Retinal pigment epithelial cell (primary cell): ENCODE results near the gene KATNBL1.
"Not testable (repeated sequence)": the region's sequence is repeated elsewhere in the genome, so short reads cannot be mapped to it uniquely, and the experiment has no call there.

Source experiments
- DNase-seq: peaks from one replicate; pipeline ENCODE4 v3.0.0-alpha.2; 2010; ENCODE audit warnings: low read depth
- H3K4me3 ChIP-seq: 2 replicates; pipeline ENCODE4 v1.5.1; 2011; ENCODE audit warnings: mild to moderate bottlenecking, low read length, control low read depth, moderate library complexity
- CTCF ChIP-seq: conservative IDR thresholded peaks from 2 replicates; pipeline ENCODE4 v1.5.1; 2011; ENCODE audit warnings: low read depth, low read length, control low read depth, inconsistent platforms

Gene KATNBL1

GRCh38 chr15:34128898-34129297 is 81.0 kb downstream of the KATNBL1 start:
- DNase-seq = no peak
- no peak for TF ChIP-seq CTCF
- no peak overlapping the region for H3K4me3 ChIP-seq

- no peak overlapping the region for H3K4me3 ChIP-seq
- no peak for TF ChIP-seq CTCF
- DNase-seq = no peak
Measured at GRCh38 chr15:34126522-34126921, 83.4 kb downstream of the KATNBL1 start.

- TF ChIP-seq CTCF = no peak
- DNase-seq = no peak
- no peak overlapping the region for H3K4me3 ChIP-seq
Measured at GRCh38 chr15:34125945-34126344, 84.0 kb downstream of the KATNBL1 start.

- no peak for DNase-seq
- H3K4me3 ChIP-seq = no peak overlapping the region
- TF ChIP-seq CTCF = no peak
Measured at GRCh38 chr15:34124651-34125050, 85.2 kb downstream of the KATNBL1 start.

GRCh38 chr15:34122771-34123183 is 87.1 kb downstream of the KATNBL1 start:
- no peak overlapping the region for H3K4me3 ChIP-seq
- no peak for TF ChIP-seq CTCF
- DNase-seq = peak; percentile 76

GRCh38 chr15:34121786-34122185 is 88.1 kb downstream of the KATNBL1 start:
- not testable (repeated sequence) for H3K4me3 ChIP-seq, DNase-seq

GRCh38 chr15:34120420-34120819 is 89.5 kb downstream of the KATNBL1 start:
- DNase-seq = not testable (repeated sequence)

GRCh38 chr15:34119291-34119690 is 90.6 kb downstream of the KATNBL1 start:
- H3K4me3 ChIP-seq = no peak overlapping the region
- DNase-seq = no peak
- TF ChIP-seq CTCF = no peak

More at GRCh38 chr15:34120420-34120819, 89.5 kb downstream of the KATNBL1 start:
- H3K4me3 ChIP-seq = not testable (repeated sequence)
